Measurements from ENCODE around the gene TNXB.
A peak's percentile ranks its signal among the peaks of the same experiment; 100 is the strongest.

Gene TNXB

DNA sequence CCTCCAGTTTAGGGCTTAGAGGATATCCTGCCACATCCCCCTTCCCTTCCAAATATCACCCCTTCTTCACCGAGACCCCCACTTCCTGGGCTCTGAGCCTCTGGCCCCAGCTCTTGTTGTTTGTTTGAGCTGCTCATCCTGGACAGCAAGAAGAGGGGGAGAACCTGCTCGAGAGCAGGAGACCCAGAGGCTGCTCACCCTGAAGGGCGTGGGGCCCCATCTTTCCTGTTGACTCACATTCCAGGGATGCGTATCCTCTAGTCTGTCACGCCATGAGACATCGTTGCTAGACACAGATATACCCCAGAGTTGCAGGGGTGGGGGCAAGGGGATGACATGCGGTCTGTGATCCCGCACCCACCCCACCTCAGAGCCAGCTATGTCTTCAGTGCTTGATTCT lies 5.7 kb upstream of the TNXB start:
- H3K4me1 ChIP-seq (ENCODE audit: insufficient read depth, poor library complexity, severe bottlenecking), result peaks cover 16% of the 10 kb centered on the region
- H3K9me3 ChIP-seq (ENCODE audit: severe bottlenecking), result no peaks in the 10 kb centered on the region
- peaks cover 17% of the 10 kb centered on the region for H3K36me3 ChIP-seq (ENCODE audit: low read depth)
- ATAC-seq (ENCODE audit: low read depth) (peak; percentile 71), DNase-seq (ENCODE audit: low spot score) (no peak)
- TF ChIP-seq, protein P1, sequence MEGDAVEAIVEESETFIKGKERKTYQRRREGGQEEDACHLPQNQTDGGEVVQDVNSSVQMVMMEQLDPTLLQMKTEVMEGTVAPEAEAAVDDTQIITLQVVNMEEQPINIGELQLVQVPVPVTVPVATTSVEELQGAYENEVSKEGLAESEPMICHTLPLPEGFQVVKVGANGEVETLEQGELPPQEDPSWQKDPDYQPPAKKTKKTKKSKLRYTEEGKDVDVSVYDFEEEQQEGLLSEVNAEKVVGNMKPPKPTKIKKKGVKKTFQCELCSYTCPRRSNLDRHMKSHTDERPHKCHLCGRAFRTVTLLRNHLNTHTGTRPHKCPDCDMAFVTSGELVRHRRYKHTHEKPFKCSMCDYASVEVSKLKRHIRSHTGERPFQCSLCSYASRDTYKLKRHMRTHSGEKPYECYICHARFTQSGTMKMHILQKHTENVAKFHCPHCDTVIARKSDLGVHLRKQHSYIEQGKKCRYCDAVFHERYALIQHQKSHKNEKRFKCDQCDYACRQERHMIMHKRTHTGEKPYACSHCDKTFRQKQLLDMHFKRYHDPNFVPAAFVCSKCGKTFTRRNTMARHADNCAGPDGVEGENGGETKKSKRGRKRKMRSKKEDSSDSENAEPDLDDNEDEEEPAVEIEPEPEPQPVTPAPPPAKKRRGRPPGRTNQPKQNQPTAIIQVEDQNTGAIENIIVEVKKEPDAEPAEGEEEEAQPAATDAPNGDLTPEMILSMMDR (IDR thresholded peaks at IDR 0.05; ENCODE audit: poor library complexity, severe bottlenecking), result no peak
- H3K27ac ChIP-seq (ENCODE audit: poor library complexity, severe bottlenecking), result peak overlapping the region; percentile 79
- H3K4me3 ChIP-seq (ENCODE audit: severe bottlenecking), result no peak overlapping the region
- H3K27me3 ChIP-seq (ENCODE audit: insufficient read depth, poor library complexity, severe bottlenecking), result no peaks in the 10 kb centered on the region

DNA sequence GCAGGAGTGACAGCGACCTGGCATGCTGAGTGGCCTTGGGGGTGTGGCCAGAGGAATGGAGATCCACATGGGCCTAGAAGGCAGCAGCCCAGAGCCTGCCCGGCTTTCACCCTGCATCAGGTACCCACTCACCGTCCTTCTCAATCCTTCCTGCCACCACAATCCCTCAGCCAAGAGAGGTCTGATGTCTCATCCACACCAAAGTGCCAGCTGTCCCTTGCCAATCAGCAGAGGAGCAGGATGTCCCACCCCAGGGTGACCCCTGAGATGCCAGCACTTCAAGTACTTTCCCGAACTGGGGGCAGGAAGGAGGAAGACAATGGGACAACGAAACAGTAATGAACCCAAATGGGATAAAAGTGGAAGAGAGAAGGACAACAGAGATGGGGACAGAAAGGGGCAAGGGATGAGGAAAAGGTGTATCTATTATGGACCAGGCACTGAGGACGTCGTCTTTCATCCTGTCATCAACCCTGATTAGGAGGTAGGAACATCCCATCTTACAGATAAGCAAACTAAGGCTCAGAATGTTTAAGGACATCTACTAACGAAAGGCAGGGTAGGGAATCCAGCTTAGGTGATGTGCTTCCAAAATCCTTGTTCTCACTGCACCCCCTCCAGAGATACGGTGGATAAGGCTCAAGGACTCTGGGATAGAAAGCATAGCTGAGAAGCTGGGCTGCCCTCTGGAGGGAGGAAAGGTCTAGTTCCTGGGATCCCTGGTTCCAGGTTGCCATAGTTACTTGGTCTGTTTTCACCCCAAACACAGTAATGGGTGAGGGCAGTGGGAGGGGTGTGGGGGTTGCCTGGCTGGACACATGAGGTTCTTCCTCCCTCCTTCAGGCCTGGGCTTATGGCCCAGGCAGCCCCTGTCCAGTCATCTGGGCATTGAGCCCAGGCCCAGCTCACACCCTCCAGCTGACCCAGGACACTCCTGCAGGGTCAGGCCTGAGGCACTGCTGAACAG lies 4.5 kb upstream of the TNXB start:
- Histone ChIP-seq H3K27ac (ENCODE audit: poor library complexity, severe bottlenecking) (peak overlapping the region; percentile 79), H3K27me3 (ENCODE audit: insufficient read depth, poor library complexity, severe bottlenecking) (no peaks in the 10 kb centered on the region), H3K36me3 (ENCODE audit: low read depth) (peaks cover 17% of the 10 kb centered on the region), H3K9me3 (ENCODE audit: severe bottlenecking) (no peaks in the 10 kb centered on the region), H3K4me3 (ENCODE audit: severe bottlenecking) (no peak overlapping the region), H3K4me1 (ENCODE audit: insufficient read depth, poor library complexity, severe bottlenecking) (peaks cover 18% of the 10 kb centered on the region)
- TF ChIP-seq, protein P1 (IDR thresholded peaks at IDR 0.05; ENCODE audit: poor library complexity, severe bottlenecking), result peak; percentile 66
- DNase-seq (ENCODE audit: low spot score) (no peak), ATAC-seq (ENCODE audit: low read depth) (peak; percentile 63)

DNA sequence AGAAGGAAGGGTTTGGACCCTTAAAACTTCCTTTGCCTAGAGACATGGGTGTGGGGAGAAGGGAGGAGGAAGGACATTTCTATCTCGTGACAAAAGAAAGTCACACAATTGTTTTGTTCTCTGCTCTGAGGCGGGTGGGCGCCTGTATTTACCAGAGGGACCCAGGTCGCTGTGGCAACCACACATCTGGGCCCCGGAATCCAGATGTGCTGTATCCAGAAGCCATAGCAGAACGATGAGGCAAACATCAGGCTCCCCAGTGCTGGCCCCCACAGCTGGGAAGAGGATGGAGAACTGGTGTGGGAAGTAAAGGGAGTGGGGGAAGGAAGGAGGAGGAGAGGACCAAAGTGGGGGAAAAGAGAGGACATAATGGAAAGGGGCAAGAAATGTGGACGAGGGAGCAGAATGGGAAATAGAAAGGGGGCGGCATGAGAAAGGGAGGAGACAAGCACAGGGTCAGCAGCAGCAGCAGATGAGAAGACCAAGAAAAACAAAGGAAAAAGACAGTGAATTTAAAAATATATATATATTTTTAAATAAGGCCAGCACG lies 3.4 kb upstream of the TNXB start:
- no peak overlapping the region for H3K27ac ChIP-seq (ENCODE audit: poor library complexity, severe bottlenecking)
- ATAC-seq (ENCODE audit: low read depth), result no peak
- H3K9me3 ChIP-seq (ENCODE audit: severe bottlenecking), result no peaks in the 10 kb centered on the region
- H3K4me1 ChIP-seq (ENCODE audit: insufficient read depth, poor library complexity, severe bottlenecking), result peaks cover 30% of the 10 kb centered on the region
- TF ChIP-seq, protein P1 (IDR thresholded peaks at IDR 0.05; ENCODE audit: poor library complexity, severe bottlenecking), result no peak
- H3K27me3 ChIP-seq (ENCODE audit: insufficient read depth, poor library complexity, severe bottlenecking), result no peaks in the 10 kb centered on the region
- H3K36me3 ChIP-seq (ENCODE audit: low read depth), result peaks cover 6% of the 10 kb centered on the region; the same call in 1 of the 2 replicates
- DNase-seq (ENCODE audit: low spot score), result no peak
- H3K4me3 ChIP-seq (ENCODE audit: severe bottlenecking), result no peak overlapping the region

DNA sequence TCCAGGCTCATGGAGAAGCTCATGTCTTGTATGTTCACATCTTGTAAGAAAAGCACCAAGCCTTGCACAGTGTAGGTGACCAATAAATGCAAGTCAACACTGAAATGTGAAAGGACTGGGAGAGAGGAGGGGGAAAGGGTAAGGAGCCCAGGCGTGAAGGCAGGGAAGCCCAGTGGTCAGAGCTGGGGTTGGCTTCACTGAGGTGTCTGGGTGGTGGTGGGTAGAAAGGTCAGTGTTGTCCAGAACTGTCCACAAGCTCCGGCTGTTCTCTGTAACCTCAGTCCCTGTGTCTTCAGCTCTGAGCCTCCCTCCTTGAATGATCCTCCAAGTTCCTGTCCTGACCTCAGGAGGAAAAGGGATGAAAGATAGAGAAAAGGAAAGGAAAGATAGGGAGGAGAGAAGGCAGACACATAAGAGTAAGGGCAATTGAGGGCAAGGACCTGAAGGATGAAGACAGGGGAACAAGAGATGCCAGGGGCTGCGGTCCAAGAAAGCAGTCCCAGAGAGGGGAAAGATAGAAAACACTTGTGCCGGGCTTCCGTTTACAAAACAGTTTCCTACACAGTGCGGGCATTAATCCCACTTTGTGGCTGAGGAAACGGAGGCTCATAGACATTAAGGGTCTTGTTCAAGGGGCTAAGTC lies 2.4 kb upstream of the TNXB start:
- Histone ChIP-seq H3K36me3 (ENCODE audit: low read depth) (peaks cover 6% of the 10 kb centered on the region; the same call in 1 of the 2 replicates), H3K9me3 (ENCODE audit: severe bottlenecking) (no peaks in the 10 kb centered on the region), H3K4me1 (ENCODE audit: insufficient read depth, poor library complexity, severe bottlenecking) (peaks cover 36% of the 10 kb centered on the region), H3K4me3 (ENCODE audit: severe bottlenecking) (no peak overlapping the region), H3K27me3 (ENCODE audit: insufficient read depth, poor library complexity, severe bottlenecking) (no peaks in the 10 kb centered on the region), H3K27ac (ENCODE audit: poor library complexity, severe bottlenecking) (no peak overlapping the region)
- DNase-seq (ENCODE audit: low spot score), result no peak
- ATAC-seq (ENCODE audit: low read depth), result no peak
- TF ChIP-seq, protein P1 (IDR thresholded peaks at IDR 0.05; ENCODE audit: poor library complexity, severe bottlenecking), result no peak
